Immature natural killer cell (primary cell): ENCODE measurements around the gene CD79A. TPM values are rescaled to one million over a fixed set of nuclear protein-coding genes. Genes with fewer than 3 reads are reported as not detected.

Experiments
- DNase-seq, 3 donors: peaks; one replicate each; pipeline ENCODE4 v3.0.0; 2022; ENCODE audit warnings: mixed read lengths in 1 of 3
- H3K27ac Mint-ChIP-seq, 6 donors: one replicate each; pipeline ENCODE4 v1.8.0; 2020; ENCODE audit warnings: mixed read lengths in 6 of 6, mild to moderate bottlenecking in 5 of 6, inconsistent platforms in 4 of 6, moderate library complexity in 3 of 6
- H3K27me3 Mint-ChIP-seq, 3 donors: one replicate each; pipeline ENCODE4 v1.8.0; 2020 to 2021; ENCODE audit warnings: low read depth in 3 of 3, mild to moderate bottlenecking in 3 of 3, mixed read lengths in 3 of 3, moderate library complexity in 3 of 3, inconsistent platforms in 1 of 3
- H3K36me3 Mint-ChIP-seq, 3 donors: one replicate each; pipeline ENCODE4 v1.8.0; 2020; ENCODE audit warnings: mixed read lengths in 3 of 3, inconsistent platforms in 2 of 3, mild to moderate bottlenecking in 2 of 3
- H3K4me1 Mint-ChIP-seq, 2 donors: one replicate each; pipeline ENCODE4 v1.8.0; 2020; ENCODE audit warnings: inconsistent platforms in 2 of 2, mild to moderate bottlenecking in 2 of 2, mixed read lengths in 2 of 2, moderate library complexity in 1 of 2
- H3K4me3 Mint-ChIP-seq, 5 donors: one replicate each; pipeline ENCODE4 v1.8.0; 2020; ENCODE audit warnings: mild to moderate bottlenecking in 5 of 5, mixed read lengths in 5 of 5, inconsistent platforms in 3 of 5, moderate library complexity in 3 of 5
- H3K9me3 Mint-ChIP-seq, 6 donors: one replicate each; pipeline ENCODE4 v1.8.0; 2020; ENCODE audit warnings: mild to moderate bottlenecking in 6 of 6, mixed read lengths in 6 of 6, inconsistent platforms in 4 of 6, moderate library complexity in 3 of 6
- polyA plus RNA-seq, 3 donors: library from polyadenylated mRNA; unstranded; fragments of 300-500 nt; fragmentation: Illumina TruSeq; gene quantifications; one replicate each; pipeline ENCODE4 v1.2.3, GENCODE V29; 2021

Gene CD79A
- polyA plus RNA-seq, 3 donors from 2014 or later: 4.1 to 8.3 (median 5.1) TPM

- peaks cover 0 to 2% (median 0%) of the 10 kb centered on the region in 6 donors for H3K9me3 Mint-ChIP-seq
- H3K27ac Mint-ChIP-seq: no peak overlapping the region
- H3K27me3 Mint-ChIP-seq: peaks cover 8 to 22% (median 8%) of the 10 kb centered on the region in 3 donors
- H3K4me1 Mint-ChIP-seq: peaks cover 18 to 20% of the 10 kb centered on the region in 2 donors
- no peak for DNase-seq
- no peak overlapping the region for H3K4me3 Mint-ChIP-seq
- no peaks in the 10 kb centered on the region for H3K36me3 Mint-ChIP-seq
These were observed 40.6 kb downstream of the CD79A start for GRCh38 chr19:41917676-41918075.

GRCh38 chr19:41918095-41918494 is 41.0 kb downstream of the CD79A start:
- Mint-ChIP-seq H3K36me3 (no peaks in the 10 kb centered on the region), H3K4me1 (peaks cover 18 to 19% of the 10 kb centered on the region in 2 donors), H3K9me3 (peaks cover 0 to 2% (median 0%) of the 10 kb centered on the region in 6 donors), H3K27me3 (peaks cover 6 to 21% (median 7%) of the 10 kb centered on the region in 3 donors), H3K27ac (no peak overlapping the region), H3K4me3 (no peak overlapping the region)
- no peak for DNase-seq

GRCh38 chr19:41918653-41919244 is 41.7 kb downstream of the CD79A start:
- Mint-ChIP-seq H3K27me3 (peaks cover 6 to 21% (median 11%) of the 10 kb centered on the region in 3 donors), H3K9me3 (peaks cover 0 to 2% (median 0%) of the 10 kb centered on the region in 6 donors), H3K4me3 (no peak overlapping the region), H3K4me1 (peaks cover 17 to 21% of the 10 kb centered on the region in 2 donors), H3K27ac (no peak overlapping the region), H3K36me3 (peaks cover 0 to 3% (median 0%) of the 10 kb centered on the region in 3 donors)
- no peak for DNase-seq

GRCh38 chr19:41919948-41920712 is 43.1 kb downstream of the CD79A start:
- Mint-ChIP-seq H3K9me3 (peaks cover 0 to 2% (median 0%) of the 10 kb centered on the region in 6 donors), H3K4me1 (peaks cover 10 to 12% of the 10 kb centered on the region in 2 donors)

DNA sequence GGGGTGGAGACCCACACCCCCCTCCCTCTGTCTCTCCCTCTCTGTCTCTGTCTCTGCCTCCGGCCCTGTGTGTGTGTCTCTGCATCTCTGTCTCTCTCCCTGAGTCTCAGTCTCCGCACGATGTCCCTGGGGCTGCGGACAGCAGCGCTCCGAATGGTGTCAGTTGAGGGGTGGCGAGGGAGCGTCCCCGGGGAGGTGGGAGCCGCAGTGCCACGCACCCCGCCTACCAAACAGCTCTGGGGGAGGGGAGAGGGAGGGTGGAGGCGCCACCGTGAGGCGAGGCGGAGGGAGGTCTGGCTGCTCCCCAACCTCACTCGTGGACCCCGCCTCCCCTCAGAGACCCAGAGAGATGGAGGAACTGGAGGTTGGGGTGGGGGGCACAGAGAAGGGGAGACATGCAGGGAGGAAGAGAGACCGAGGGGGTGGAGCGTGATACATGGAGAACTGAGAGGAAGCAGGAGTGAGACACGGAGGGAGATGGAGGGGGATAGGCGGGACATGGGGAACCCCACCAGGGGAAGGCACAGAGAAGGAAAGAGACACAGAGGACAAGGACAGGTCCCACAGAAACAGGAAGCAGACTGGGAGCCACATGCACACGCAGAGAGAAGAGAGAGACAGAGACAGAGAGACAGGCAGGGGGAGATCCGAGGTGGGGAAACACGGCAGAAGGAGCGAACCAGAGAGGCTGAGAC is 44.0 kb downstream of the CD79A start:
- H3K27me3 Mint-ChIP-seq: peaks cover 6 to 14% (median 10%) of the 10 kb centered on the region in 3 donors
- peaks cover 10 to 12% of the 10 kb centered on the region in 2 donors for H3K4me1 Mint-ChIP-seq
- H3K4me3 Mint-ChIP-seq: peak overlapping the region in 1 of 5 donors; percentile 22
- peaks cover 0 to 3% (median 0%) of the 10 kb centered on the region in 3 donors for H3K36me3 Mint-ChIP-seq
- peaks cover 0 to 2% (median 0%) of the 10 kb centered on the region in 6 donors for H3K9me3 Mint-ChIP-seq
- peak overlapping the region in 2 of 6 donors; percentile 5 to 41 for H3K27ac Mint-ChIP-seq
- no peak for DNase-seq

More at GRCh38 chr19:41919948-41920712, 43.1 kb downstream of the CD79A start:
- Mint-ChIP-seq H3K4me3 (no peak overlapping the region), H3K27me3 (peaks cover 6 to 14% (median 10%) of the 10 kb centered on the region in 3 donors), H3K36me3 (peaks cover 0 to 3% (median 0%) of the 10 kb centered on the region in 3 donors), H3K27ac (no peak overlapping the region)
- DNase-seq: no peak

GRCh38 chr19:41921577-41922576 is 44.8 kb downstream of the CD79A start:
- H3K9me3 Mint-ChIP-seq: peaks cover 0 to 2% (median 0%) of the 10 kb centered on the region in 6 donors
- H3K4me1 Mint-ChIP-seq: peaks cover 10 to 12% of the 10 kb centered on the region in 2 donors
- H3K27me3 Mint-ChIP-seq: peaks cover 6 to 14% (median 10%) of the 10 kb centered on the region in 3 donors
- peak overlapping the region in 2 of 6 donors; percentile 5 to 41 for H3K27ac Mint-ChIP-seq
- DNase-seq: no peak
- peak overlapping the region in 1 of 5 donors; percentile 22 for H3K4me3 Mint-ChIP-seq
- peaks cover 0 to 3% (median 0%) of the 10 kb centered on the region in 3 donors for H3K36me3 Mint-ChIP-seq

DNA sequence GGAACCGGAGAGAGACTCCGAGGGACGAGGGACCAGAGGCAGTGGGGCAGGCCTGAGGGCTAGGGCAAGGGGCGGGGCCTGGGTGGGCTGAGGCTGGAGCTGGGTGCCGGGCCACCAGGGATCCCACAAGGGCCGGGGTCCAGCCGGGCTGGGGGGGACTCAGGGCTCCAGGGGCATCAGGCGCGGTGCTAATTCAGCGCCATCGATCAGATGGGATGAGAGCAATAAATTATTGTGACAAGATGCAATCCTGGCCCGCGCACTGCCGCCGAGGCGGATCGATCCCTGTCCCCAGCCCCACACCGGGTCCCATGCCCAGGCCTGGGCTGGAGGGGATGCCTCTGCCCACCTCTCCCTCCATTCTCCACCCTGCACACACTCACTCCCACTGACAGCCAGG is 45.5 kb downstream of the CD79A start:
- Mint-ChIP-seq H3K4me3 (peak overlapping the region in 1 of 5 donors; percentile 7), H3K36me3 (peaks cover 0 to 3% (median 0%) of the 10 kb centered on the region in 3 donors), H3K27me3 (peaks cover 6 to 14% (median 10%) of the 10 kb centered on the region in 3 donors), H3K9me3 (peaks cover 0 to 2% (median 0%) of the 10 kb centered on the region in 6 donors), H3K27ac (no peak overlapping the region), H3K4me1 (peaks cover 10 to 12% of the 10 kb centered on the region in 2 donors)
- DNase-seq: no peak

DNA sequence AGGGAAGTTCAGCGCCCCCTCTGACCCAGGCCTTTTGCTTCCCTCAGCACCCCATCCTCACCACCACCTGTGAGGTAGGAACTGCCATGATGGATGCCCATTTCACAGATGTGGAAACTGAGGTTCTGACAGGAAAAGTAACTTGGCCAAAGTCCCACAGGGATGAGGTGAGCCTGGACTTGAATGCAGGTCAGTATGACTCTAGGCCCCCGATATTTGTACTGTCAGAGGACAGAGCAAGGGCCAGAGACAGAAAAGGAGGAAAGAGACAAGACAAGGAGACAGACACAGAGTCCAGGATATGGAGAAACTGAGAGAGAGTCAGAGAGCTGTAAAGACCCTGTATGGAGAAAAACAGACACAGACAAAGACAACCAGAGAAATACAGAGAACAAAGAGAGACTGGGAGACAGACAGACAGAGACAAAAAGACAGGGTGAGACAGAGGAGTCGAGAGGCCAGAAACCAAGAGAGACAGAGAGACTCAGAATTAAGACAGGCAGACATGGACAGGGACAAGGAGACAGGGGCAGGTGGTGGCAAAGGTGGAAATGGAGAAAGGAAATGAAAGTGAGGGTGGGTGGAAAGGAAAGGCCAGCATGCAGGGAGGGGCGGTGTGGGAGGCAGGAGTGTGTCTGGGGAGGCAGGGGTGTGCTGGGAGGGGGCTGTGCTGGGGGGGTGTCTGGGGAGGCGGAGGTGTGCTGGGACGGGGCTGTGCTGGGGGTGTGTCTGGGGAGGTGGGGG is 46.1 kb downstream of the CD79A start:
- peaks cover 0 to 3% (median 0%) of the 10 kb centered on the region in 3 donors for H3K36me3 Mint-ChIP-seq
- peaks cover 10 to 12% of the 10 kb centered on the region in 2 donors for H3K4me1 Mint-ChIP-seq
- peak overlapping the region in 2 of 6 donors; percentile 51 to 64 for H3K27ac Mint-ChIP-seq
- DNase-seq: no peak
- peaks cover 6 to 14% (median 11%) of the 10 kb centered on the region in 3 donors for H3K27me3 Mint-ChIP-seq
- peak overlapping the region in 1 of 5 donors; percentile 27 for H3K4me3 Mint-ChIP-seq
- peaks cover 0 to 2% (median 0%) of the 10 kb centered on the region in 6 donors for H3K9me3 Mint-ChIP-seq

DNA sequence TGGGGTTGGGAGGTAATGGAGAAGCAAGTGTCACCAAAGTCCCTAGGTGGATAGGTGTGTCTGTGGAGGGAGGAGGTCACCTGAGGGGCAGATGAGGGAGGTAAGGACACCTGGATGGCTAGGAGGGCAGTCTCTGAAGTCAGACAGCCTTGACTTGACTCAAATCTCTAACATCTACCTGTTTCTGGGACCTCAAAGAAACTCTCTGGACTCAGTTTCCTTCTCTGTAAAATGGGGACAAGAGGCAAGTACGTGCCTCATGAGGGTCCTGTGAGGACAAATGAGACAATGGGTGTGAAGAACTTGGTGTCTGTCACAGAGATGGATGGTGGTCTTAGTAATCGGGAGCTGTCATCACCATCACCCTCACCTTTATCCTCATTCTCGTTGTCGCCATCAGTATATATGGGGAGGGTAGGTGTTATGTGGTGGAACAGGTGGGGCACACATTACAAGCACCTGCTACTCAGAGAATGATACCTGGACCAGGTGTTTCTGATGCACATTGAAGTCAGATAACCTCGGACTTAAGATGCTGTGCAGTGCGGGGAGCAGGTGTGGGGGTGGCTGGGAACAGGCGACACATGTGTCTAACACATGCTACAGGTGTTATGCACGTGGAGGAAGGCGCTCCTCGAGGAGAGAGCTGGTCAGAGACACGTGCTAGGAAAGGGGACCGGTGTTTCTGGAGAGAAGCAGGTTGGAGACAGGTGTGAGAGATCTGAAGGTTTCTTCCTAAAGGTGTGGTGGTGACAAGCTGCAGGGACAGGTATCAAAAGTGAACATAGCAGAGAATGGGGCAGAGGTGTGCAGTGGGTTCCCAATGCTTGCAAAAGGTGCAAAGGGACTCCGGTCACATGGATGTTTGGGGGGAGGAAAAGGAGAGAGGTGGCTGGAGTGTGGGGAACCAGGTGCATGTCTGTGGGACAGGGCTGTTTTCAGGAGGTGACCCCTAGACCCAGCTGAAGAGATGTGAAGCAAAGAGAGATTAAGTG is 47.4 kb downstream of the CD79A start:
- no peak overlapping the region for H3K27ac Mint-ChIP-seq
- H3K4me1 Mint-ChIP-seq: peaks cover 18 to 22% of the 10 kb centered on the region in 2 donors
- no peak for DNase-seq
- peaks cover 0 to 3% (median 0%) of the 10 kb centered on the region in 3 donors for H3K36me3 Mint-ChIP-seq
- H3K27me3 Mint-ChIP-seq: peaks cover 13 to 22% (median 16%) of the 10 kb centered on the region in 3 donors
- H3K4me3 Mint-ChIP-seq: no peak overlapping the region
- peaks cover 0 to 2% (median 0%) of the 10 kb centered on the region in 6 donors for H3K9me3 Mint-ChIP-seq

- Mint-ChIP-seq H3K4me1 (peaks cover 28 to 31% of the 10 kb centered on the region in 2 donors), H3K4me3 (no peak overlapping the region)
These were observed 48.3 kb downstream of the CD79A start for GRCh38 chr19:41925208-41926003.

More at GRCh38 chr19:41925208-41926003, 48.3 kb downstream of the CD79A start:
- no peak for DNase-seq
- peaks cover 0 to 2% (median 0%) of the 10 kb centered on the region in 6 donors for H3K9me3 Mint-ChIP-seq
- H3K27ac Mint-ChIP-seq: no peak overlapping the region
- peaks cover 16 to 22% (median 19%) of the 10 kb centered on the region in 3 donors for H3K27me3 Mint-ChIP-seq
- H3K36me3 Mint-ChIP-seq: peaks cover 0 to 3% (median 0%) of the 10 kb centered on the region in 3 donors
